Measurements from ENCODE around the gene CA10.
A peak's percentile ranks its signal among the peaks of the same experiment; 100 is the strongest.

The CA10 gene

DNA sequence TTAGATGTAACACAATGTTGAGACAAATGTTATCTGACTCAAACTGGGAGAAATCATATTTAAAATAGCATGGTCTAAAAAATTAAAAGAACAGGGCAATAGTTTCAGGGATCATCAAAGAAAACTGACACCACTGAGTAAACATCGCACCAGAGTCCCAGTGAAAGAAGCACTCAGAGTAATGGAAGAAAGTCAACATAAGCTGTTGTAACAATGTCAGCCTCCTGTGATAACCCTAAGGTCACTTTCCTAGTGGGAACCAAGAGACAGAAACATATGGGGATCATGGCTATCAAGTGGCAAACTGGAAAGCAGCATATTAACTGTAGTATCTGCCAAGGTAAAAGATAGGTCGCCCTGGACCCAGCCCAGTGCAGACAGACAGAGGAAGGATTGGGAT lies 160.8 kb downstream of the CA10 start:
- DNase-seq (ENCODE audit: low read depth, low spot score): no peak
- H3K9ac ChIP-seq (ENCODE audit: insufficient read length, low read depth): no peak overlapping the region
- no peak overlapping the region for H3K4me3 ChIP-seq (ENCODE audit: insufficient read length, low read depth)
- H3K36me3 ChIP-seq (ENCODE audit: insufficient read depth, insufficient read length, low read length): no peaks in the 10 kb centered on the region
- no peaks in the 10 kb centered on the region for H3K9me3 ChIP-seq (ENCODE audit: insufficient read depth, low read length)
- no peaks in the 10 kb centered on the region for H3K4me1 ChIP-seq (ENCODE audit: insufficient read depth, insufficient read length)
- H3K27me3 ChIP-seq (ENCODE audit: insufficient read depth, insufficient read length): no peaks in the 10 kb centered on the region
- TF ChIP-seq SUZ12 (IDR thresholded peaks at IDR 0.05; ENCODE audit: extremely low read depth, insufficient read depth, insufficient read length): no peak
- TF ChIP-seq ZNF274 (IDR thresholded peaks at IDR 0.05; ENCODE audit: low read depth, low read length): no peak
- TF ChIP-seq YY1 (IDR thresholded peaks at IDR 0.05; ENCODE audit: insufficient read depth, insufficient read length): no peak

DNA sequence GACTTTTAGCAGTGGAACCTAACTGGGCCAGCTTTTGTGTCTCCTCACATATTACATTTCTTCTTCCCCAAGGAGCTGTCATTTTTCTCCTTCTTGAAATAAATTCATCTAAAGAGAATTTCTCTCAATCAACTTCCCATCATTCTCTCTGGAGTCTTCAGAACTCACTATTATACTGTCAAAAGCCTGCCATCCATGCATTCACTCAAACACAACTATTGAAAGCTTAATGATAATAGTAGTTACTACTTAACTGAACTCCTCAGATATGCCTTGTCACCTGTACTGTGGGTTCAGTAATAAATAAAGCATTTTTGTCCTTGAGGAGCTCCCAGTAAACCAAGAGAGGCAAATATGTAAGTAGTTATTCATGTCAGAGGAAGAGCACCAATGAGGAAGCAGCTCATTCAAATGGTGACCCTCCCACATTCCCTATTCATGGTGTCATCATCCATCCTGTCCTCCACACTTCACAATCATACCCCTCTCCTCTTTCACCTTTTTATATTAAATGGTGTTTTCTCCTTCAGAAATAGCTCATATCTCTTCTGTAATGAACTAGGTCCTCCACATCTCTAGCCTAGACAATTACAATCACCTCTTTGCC lies 162.6 kb downstream of the CA10 start:
- no peak overlapping the region for H3K4me3 ChIP-seq (ENCODE audit: insufficient read length, low read depth)
- H3K9me3 ChIP-seq (ENCODE audit: insufficient read depth, low read length): no peaks in the 10 kb centered on the region
- no peak for TF ChIP-seq SUZ12 (IDR thresholded peaks at IDR 0.05; ENCODE audit: extremely low read depth, insufficient read depth, insufficient read length)
- no peak for TF ChIP-seq ZNF274 (IDR thresholded peaks at IDR 0.05; ENCODE audit: low read depth, low read length)
- TF ChIP-seq YY1 (IDR thresholded peaks at IDR 0.05; ENCODE audit: insufficient read depth, insufficient read length): no peak

DNA sequence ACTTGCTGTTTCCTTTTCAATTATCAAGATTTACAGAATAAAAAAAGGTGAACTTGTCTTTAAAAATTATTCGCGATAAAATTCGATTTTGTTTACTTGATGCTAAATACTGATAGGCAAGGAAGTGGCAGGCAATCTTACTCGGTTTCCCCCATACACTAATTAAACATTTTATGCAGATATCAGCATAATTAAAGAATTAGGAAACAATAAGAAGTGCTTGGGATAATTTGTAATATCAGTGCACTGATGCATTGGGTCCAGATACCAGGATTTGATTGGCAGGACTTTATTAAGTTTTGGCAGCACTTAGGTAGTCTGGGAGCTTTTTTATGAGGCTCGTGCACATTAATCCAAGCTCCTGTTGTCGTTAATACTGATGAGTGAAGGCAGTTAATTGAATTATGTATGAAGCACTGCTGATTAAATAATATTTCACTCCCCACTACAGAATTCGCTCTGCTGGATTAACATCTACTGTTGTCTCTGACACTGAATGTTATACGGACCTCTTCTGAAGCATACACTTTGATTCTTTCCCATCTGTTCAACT lies 165.6 kb downstream of the CA10 start:
- Histone ChIP-seq H3K9ac (ENCODE audit: insufficient read length, low read depth) (no peak overlapping the region), H3K27me3 (ENCODE audit: insufficient read depth, insufficient read length) (no peaks in the 10 kb centered on the region), H3K36me3 (ENCODE audit: insufficient read depth, insufficient read length, low read length) (no peaks in the 10 kb centered on the region), H3K9me3 (ENCODE audit: insufficient read depth, low read length) (no peaks in the 10 kb centered on the region), H3K4me1 (ENCODE audit: insufficient read depth, insufficient read length) (no peaks in the 10 kb centered on the region), H3K4me3 (ENCODE audit: insufficient read length, low read depth) (no peak overlapping the region)
- TF ChIP-seq SUZ12 (IDR thresholded peaks at IDR 0.05; ENCODE audit: extremely low read depth, insufficient read depth, insufficient read length) (no peak), ZNF274 (IDR thresholded peaks at IDR 0.05; ENCODE audit: low read depth, low read length) (no peak), YY1 (IDR thresholded peaks at IDR 0.05; ENCODE audit: insufficient read depth, insufficient read length) (no peak)
- DNase-seq (ENCODE audit: low read depth, low spot score): no peak

More for the DNA sequence above, 162.6 kb downstream of the CA10 start:
- peak; percentile 3 for DNase-seq (ENCODE audit: low read depth, low spot score)
- H3K9ac ChIP-seq (ENCODE audit: insufficient read length, low read depth): no peak overlapping the region
- no peaks in the 10 kb centered on the region for H3K4me1 ChIP-seq (ENCODE audit: insufficient read depth, insufficient read length)
- H3K36me3 ChIP-seq (ENCODE audit: insufficient read depth, insufficient read length, low read length): no peaks in the 10 kb centered on the region
- H3K27me3 ChIP-seq (ENCODE audit: insufficient read depth, insufficient read length): no peaks in the 10 kb centered on the region

DNA sequence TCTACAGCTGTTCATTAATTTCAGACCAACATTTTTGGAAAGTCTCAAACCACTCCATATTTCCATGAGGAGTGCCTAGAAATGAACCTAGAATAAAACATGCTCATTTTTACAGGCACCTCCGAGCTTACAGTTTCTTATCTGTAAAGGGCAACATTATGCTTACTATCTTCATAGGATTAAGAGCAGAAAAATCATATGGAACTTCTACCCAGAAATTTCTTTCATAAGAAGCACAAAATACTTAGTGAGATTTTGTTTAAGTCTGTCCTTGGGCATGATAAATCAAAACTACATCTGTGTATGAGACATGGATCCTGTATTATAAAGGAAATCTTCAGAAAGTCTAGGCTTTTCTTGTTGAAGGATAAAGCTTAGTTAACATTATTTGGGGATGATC lies 187.4 kb downstream of the CA10 start:
- Histone ChIP-seq H3K4me3 (ENCODE audit: insufficient read length, low read depth) (no peak overlapping the region), H3K27me3 (ENCODE audit: insufficient read depth, insufficient read length) (no peaks in the 10 kb centered on the region), H3K36me3 (ENCODE audit: insufficient read depth, insufficient read length, low read length) (no peaks in the 10 kb centered on the region), H3K9ac (ENCODE audit: insufficient read length, low read depth) (no peak overlapping the region), H3K4me1 (ENCODE audit: insufficient read depth, insufficient read length) (no peaks in the 10 kb centered on the region), H3K9me3 (ENCODE audit: insufficient read depth, low read length) (no peaks in the 10 kb centered on the region)
- no peak for DNase-seq (ENCODE audit: low read depth, low spot score)
- TF ChIP-seq SUZ12 (IDR thresholded peaks at IDR 0.05; ENCODE audit: extremely low read depth, insufficient read depth, insufficient read length) (no peak), YY1 (IDR thresholded peaks at IDR 0.05; ENCODE audit: insufficient read depth, insufficient read length) (no peak), ZNF274 (IDR thresholded peaks at IDR 0.05; ENCODE audit: low read depth, low read length) (no peak)

DNA sequence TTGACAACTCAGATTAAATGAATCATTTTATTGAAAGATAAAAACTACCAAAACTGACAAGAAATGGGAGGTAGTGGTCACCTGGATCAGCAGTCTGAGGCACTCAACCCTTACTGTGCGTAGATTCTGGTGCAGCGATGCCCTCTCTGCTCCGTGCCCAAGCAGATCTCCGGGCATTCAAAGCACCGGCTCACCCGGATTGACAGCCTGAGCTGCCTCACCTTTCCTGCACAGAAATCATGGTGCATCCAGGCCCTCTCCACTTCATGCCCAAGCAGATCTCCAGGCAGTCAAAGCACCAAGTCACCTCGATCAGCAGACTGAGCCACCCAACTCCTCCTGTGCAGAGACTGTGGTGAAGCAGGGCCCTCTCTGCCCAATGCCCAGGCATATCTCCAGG lies 196.8 kb downstream of the CA10 start:
- no peak overlapping the region for H3K9ac ChIP-seq (ENCODE audit: insufficient read length, low read depth)

DNA sequence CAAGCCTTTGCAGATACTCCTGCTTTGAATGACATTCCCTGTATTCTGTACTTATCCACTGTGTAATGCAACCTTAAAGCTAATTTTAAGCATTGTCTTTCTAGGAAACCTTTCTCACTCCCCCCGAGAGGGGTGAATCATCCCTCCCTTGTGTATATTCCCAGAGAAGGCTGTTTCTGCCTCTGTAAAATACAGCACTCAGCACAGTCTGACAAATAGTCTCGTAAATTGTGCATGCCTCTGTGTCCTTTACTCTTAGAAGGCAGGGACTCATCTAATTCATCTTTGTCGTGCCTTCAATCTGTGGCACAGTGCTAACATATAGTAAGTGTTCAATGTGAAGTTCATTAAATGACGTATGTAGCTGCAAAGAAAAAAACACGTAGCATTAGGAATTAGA lies 200.7 kb downstream of the CA10 start:
- Histone ChIP-seq H3K9me3 (ENCODE audit: insufficient read depth, low read length) (peaks cover 21% of the 10 kb centered on the region), H3K27me3 (ENCODE audit: insufficient read depth, insufficient read length) (no peaks in the 10 kb centered on the region), H3K4me1 (ENCODE audit: insufficient read depth, insufficient read length) (no peaks in the 10 kb centered on the region), H3K36me3 (ENCODE audit: insufficient read depth, insufficient read length, low read length) (no peaks in the 10 kb centered on the region), H3K9ac (ENCODE audit: insufficient read length, low read depth) (no peak overlapping the region), H3K4me3 (ENCODE audit: insufficient read length, low read depth) (no peak overlapping the region)
- TF ChIP-seq SUZ12 (IDR thresholded peaks at IDR 0.05; ENCODE audit: extremely low read depth, insufficient read depth, insufficient read length): no peak
- no peak for TF ChIP-seq ZNF274 (IDR thresholded peaks at IDR 0.05; ENCODE audit: low read depth, low read length)
- no peak for DNase-seq (ENCODE audit: low read depth, low spot score)

More for the DNA sequence above, 196.8 kb downstream of the CA10 start:
- no peak for TF ChIP-seq ZNF274 (IDR thresholded peaks at IDR 0.05; ENCODE audit: low read depth, low read length)
- no peak for TF ChIP-seq SUZ12 (IDR thresholded peaks at IDR 0.05; ENCODE audit: extremely low read depth, insufficient read depth, insufficient read length)
- TF ChIP-seq YY1 (IDR thresholded peaks at IDR 0.05; ENCODE audit: insufficient read depth, insufficient read length): no peak
- Histone ChIP-seq H3K27me3 (ENCODE audit: insufficient read depth, insufficient read length) (no peaks in the 10 kb centered on the region), H3K4me1 (ENCODE audit: insufficient read depth, insufficient read length) (no peaks in the 10 kb centered on the region), H3K4me3 (ENCODE audit: insufficient read length, low read depth) (no peak overlapping the region), H3K9me3 (ENCODE audit: insufficient read depth, low read length) (peaks cover 25% of the 10 kb centered on the region), H3K36me3 (ENCODE audit: insufficient read depth, insufficient read length, low read length) (no peaks in the 10 kb centered on the region)
- DNase-seq (ENCODE audit: low read depth, low spot score): no peak

DNA sequence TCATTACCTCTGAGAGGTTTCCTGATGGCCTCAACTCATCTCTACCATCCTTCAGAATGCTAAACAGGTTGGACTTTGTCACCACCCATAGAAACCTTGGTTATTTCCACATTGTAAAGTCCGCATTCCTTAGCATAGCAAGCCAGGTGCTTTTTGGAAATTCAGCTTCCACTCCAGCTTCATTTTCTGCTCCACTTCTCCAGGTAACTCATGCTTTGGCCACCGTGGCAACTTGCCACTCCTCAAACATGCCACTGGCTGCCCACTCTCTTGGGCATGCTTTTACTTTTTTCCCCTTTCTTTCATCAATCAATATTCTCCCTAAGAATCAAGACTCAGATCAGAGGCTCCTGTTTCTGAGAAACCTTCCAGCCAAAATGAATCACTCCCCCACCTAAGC lies 203.3 kb downstream of the CA10 start:
- Histone ChIP-seq H3K36me3 (ENCODE audit: insufficient read depth, insufficient read length, low read length) (no peaks in the 10 kb centered on the region), H3K27me3 (ENCODE audit: insufficient read depth, insufficient read length) (no peaks in the 10 kb centered on the region), H3K9me3 (ENCODE audit: insufficient read depth, low read length) (no peaks in the 10 kb centered on the region), H3K4me1 (ENCODE audit: insufficient read depth, insufficient read length) (no peaks in the 10 kb centered on the region), H3K9ac (ENCODE audit: insufficient read length, low read depth) (no peak overlapping the region), H3K4me3 (ENCODE audit: insufficient read length, low read depth) (no peak overlapping the region)
- no peak for TF ChIP-seq SUZ12 (IDR thresholded peaks at IDR 0.05; ENCODE audit: extremely low read depth, insufficient read depth, insufficient read length)
- no peak for TF ChIP-seq YY1 (IDR thresholded peaks at IDR 0.05; ENCODE audit: insufficient read depth, insufficient read length)
- no peak for TF ChIP-seq ZNF274 (IDR thresholded peaks at IDR 0.05; ENCODE audit: low read depth, low read length)
- no peak for DNase-seq (ENCODE audit: low read depth, low spot score)
